ENCODE measurements around the gene PRR20A. TPM values are rescaled to one million over a fixed set of nuclear protein-coding genes. Genes with fewer than 3 reads are reported as not detected.

PRR20A gene
- not detected in 2 replicates for total RNA-seq

GRCh38 chr13:57140235-57140968 lies at the start of gene PRR20A:
PRR20A (plus strand) TSS chr13:57140918; CDS start chr13:57141305, 387 bp downstream.

GRCh38 chr13:57147188-57147587 lies 6.5 kb downstream of the PRR20A start, which contains the start of gene PRR20B:
PRR20B (plus strand) TSS chr13:57147488; CDS start chr13:57147875, 387 bp downstream.

GRCh38 chr13:57153761-57154160 lies 13.0 kb downstream of the PRR20A start, which contains the start of gene PRR20C:
PRR20C (plus strand) TSS chr13:57154061; CDS start chr13:57154448, 387 bp downstream.

GRCh38 chr13:57160332-57160731 lies 19.6 kb downstream of the PRR20A start, which contains the start of gene PRR20D:
PRR20D (plus strand) TSS chr13:57160632; CDS start chr13:57161019, 387 bp downstream.

GRCh38 chr13:57166897-57167296 lies 26.2 kb downstream of the PRR20A start, which contains the start of gene PRR20E:
PRR20E (plus strand) TSS chr13:57167197; CDS start chr13:57167584, 387 bp downstream.

Other genes starting within 250 kb of the PRR20A start
- gene PRR20B, start 6.6 kb downstream of the PRR20A start, total RNA-seq, result not detected in 2 replicates
- gene PRR20C, start 13.1 kb downstream of the PRR20A start, total RNA-seq, result not detected in 2 replicates
- not detected in 2 replicates for gene PRR20D, start 19.7 kb downstream of the PRR20A start, total RNA-seq
- gene PRR20E, start 26.3 kb downstream of the PRR20A start, total RNA-seq, result not detected in 2 replicates